Stomach (tissue), 4 donors: ENCODE results near the gene UGT1A6.

Experiments
- CTCF ChIP-seq, 7 experiments: fragments of 450-650 bp in 4 of 7; fragments of 200-600 bp in 3 of 7; sonication (generic) in 3 of 7; IDR thresholded peaks; one replicate each; pipeline ENCODE4 v1.5.1; 2016 to 2019; ENCODE audit warnings: antibody characterized with exemption in 7 of 7, control low read depth in 2 of 7, mild to moderate bottlenecking in 1 of 7
- POLR2A ChIP-seq, 4 donors: fragments of 450-650 bp; IDR thresholded peaks; one replicate each; pipeline ENCODE4 v1.6.1; 2016; ENCODE audit warnings: antibody characterized with exemption in 4 of 4, control low read depth in 2 of 4, mild to moderate bottlenecking in 1 of 4, moderate library complexity in 1 of 4

GRCh38 chr2:233705911-233706506 lies 13.3 kb downstream of the UGT1A6 start:
- TF ChIP-seq CTCF (IDR thresholded peaks at IDR 0.05), result no peak
- TF ChIP-seq POLR2A (IDR thresholded peaks at IDR 0.05), result no peak
